T-cell (primary cell): ENCODE results near the gene PLK1. TPM values are rescaled to one million over a fixed set of nuclear protein-coding genes. Genes with fewer than 3 reads are reported as not detected.

Source experiments
- ATAC-seq, 4 experiments: fragments of 200-7000 bp in 3 of 4; fragments of 150-1000 bp in 1 of 4; cut with Tn5 transposase; replicated peaks in 1 of 4; 1 replicate in 3 of 4; 2 replicates in 1 of 4; pipeline ENCODE4 v1.10.0; 2021; ENCODE audit warnings: moderate library complexity in 3 of 4, mild to moderate bottlenecking in 2 of 4, moderate number of reproducible peaks in 1 of 4
- CTCF ChIA-PET, 2 donors: fragments of 300-600 bp; sonication (Branson Sonifier 250); formaldehyde crosslinking; loops; one replicate each; lab custom pipeline; 2022; ENCODE audit warnings: antibody characterized with exemption in 2 of 2; lab: Charles Lee
- POLR2A ChIA-PET, 2 donors: fragments of 300-600 bp; sonication (Branson Sonifier 250); formaldehyde crosslinking; loops; one replicate each; lab custom pipeline; 2022; ENCODE audit warnings: antibody characterized with exemption in 2 of 2; lab: Charles Lee
- DNase-seq, 35 experiments: peaks; one replicate each; pipeline versions ENCODE4 v3.0.0 to v3.0.0-alpha.2; 2013 to 2023
- H3K27ac ChIP-seq: one replicate; pipeline ENCODE4 v1.5.1; 2013; ENCODE audit warnings: low read length
- H3K27me3 ChIP-seq, 2 experiments: replicated peaks in 1 of 2; 1 replicate in 1 of 2; 2 replicates in 1 of 2; pipeline versions ENCODE4 v1.6.1 to v1.7.0; 2013; ENCODE audit warnings: low read length in 1 of 2, mixed read lengths in 1 of 2; ENCODE audit not compliant: control insufficient read depth in 2 of 2, insufficient read depth in 2 of 2; ENCODE audit errors: extremely low read depth in 1 of 2
- H3K36me3 ChIP-seq, 2 donors: 1 replicate in 1 of 2; 2 replicates in 1 of 2; pipeline versions ENCODE4 v1.6.1 to v1.7.0; 2013; ENCODE audit warnings: low read length in 1 of 2; ENCODE audit not compliant: control insufficient read depth in 2 of 2, insufficient read depth in 1 of 2; ENCODE audit errors: extremely low read depth in 1 of 2
- H3K4me1 ChIP-seq, 2 experiments: 1 replicate in 1 of 2; 2 replicates in 1 of 2; pipeline versions ENCODE4 v1.6.1 to v1.7.0; 2013; ENCODE audit warnings: low read length in 2 of 2, mixed read lengths in 1 of 2; ENCODE audit not compliant: insufficient read depth in 2 of 2, control insufficient read depth in 1 of 2; ENCODE audit errors: extremely low read depth in 1 of 2
- H3K4me3 ChIP-seq, 2 donors: 1 replicate in 1 of 2; 2 replicates in 1 of 2; pipeline versions ENCODE4 v1.5.1 to v1.7.0; 2013; ENCODE audit warnings: mild to moderate bottlenecking in 2 of 2, low read length in 1 of 2, moderate library complexity in 1 of 2; ENCODE audit not compliant: control insufficient read depth in 1 of 2; ENCODE audit errors: extremely low read depth in 1 of 2
- H3K9me3 ChIP-seq: 2 replicates; pipeline ENCODE4 v1.7.0; 2013
- H3K27ac Mint-ChIP-seq, 2 donors: one replicate each; pipeline ENCODE4 v1.8.0; 2020 to 2021; ENCODE audit warnings: mild to moderate bottlenecking in 2 of 2, mixed read lengths in 2 of 2
- H3K27me3 Mint-ChIP-seq, 2 donors: one replicate each; pipeline ENCODE4 v1.8.0; 2021 to 2022; ENCODE audit warnings: mixed read lengths in 2 of 2
- H3K36me3 Mint-ChIP-seq: one replicate; pipeline ENCODE4 v1.8.0; 2021; ENCODE audit warnings: mixed read lengths
- H3K4me1 Mint-ChIP-seq, 3 donors: one replicate each; pipeline ENCODE4 v1.8.0; 2020 to 2022; ENCODE audit warnings: mixed read lengths in 3 of 3, mild to moderate bottlenecking in 1 of 3
- H3K4me3 Mint-ChIP-seq, 3 donors: one replicate each; pipeline ENCODE4 v1.8.0; 2020 to 2022; ENCODE audit warnings: mild to moderate bottlenecking in 3 of 3, mixed read lengths in 3 of 3, moderate library complexity in 3 of 3
- H3K9me3 Mint-ChIP-seq, 3 donors: one replicate each; pipeline ENCODE4 v1.8.0; 2020 to 2022; ENCODE audit warnings: mixed read lengths in 3 of 3
- WGBS: methylation state at CpG from one replicate; pipeline ENCODE4 v1.1.5; 2013; ENCODE audit warnings: missing lambda C conversion rate; ENCODE audit not compliant: insufficient coverage; 5-methylcytosine and 5-hydroxymethylcytosine counted together
- total RNA-seq, 35 experiments: library from RNA in 6 of 35; stranded (reverse) in 6 of 35; fragments of 120-200 nt in 1 of 35; gene quantifications; one replicate each; pipeline versions ENCODE4 v1.2.1 to v1.2.4 and lab custom pipeline; 2013 to 2026

PLK1 gene
- total RNA-seq, 5 donors from 2014 or later (not counting 1 experiment from before 2014, with no cell fraction given) = 1.5 to 4.6 (median 3.7) TPM

GRCh38 chr16:23739516-23739915 lies 60.8 kb downstream of the PLK1 start:
- no peak for DNase-seq
- Histone ChIP-seq H3K9me3 (no peaks in the 10 kb centered on the region), H3K36me3 (no peaks in the 10 kb centered on the region), H3K4me3 (no peak overlapping the region), H3K27me3 (peaks cover 3 to 22% of the 10 kb centered on the region in 2 experiments), H3K4me1 (no peaks in the 10 kb centered on the region), H3K27ac (no peak overlapping the region)
- Mint-ChIP-seq H3K4me3 (no peak overlapping the region), H3K27ac (no peak overlapping the region), H3K27me3 (peaks cover 19 to 39% of the 10 kb centered on the region in 2 donors), H3K4me1 (peaks cover 2 to 6% (median 4%) of the 10 kb centered on the region in 3 donors), H3K36me3 (no peaks in the 10 kb centered on the region), H3K9me3 (no peaks in the 10 kb centered on the region)
- no CpG with 5 or more reads among the region's 1 CpG for WGBS
- ChIA-PET POLR2A (interaction anchor here in 1 of 2 donors (0.6 kb wide), 1 partner anchor 538 kb away, joined by 3 read pairs; no protein-coding TSS in a partner anchor), CTCF (no interaction called here)
- no peak for ATAC-seq

Other genes starting within 250 kb of the PLK1 start
- gene COG7, start 225.7 kb upstream of the PLK1 start, total RNA-seq = 10 to 100 TPM; 15.8 to 23.2 (median 22.4) TPM
- 100 to 1,000 TPM in 2 of 5 donors, 10 to 100 TPM in 3; 84.0 to 146 (median 99.6) TPM for gene GGA2, start 168.4 kb upstream of the PLK1 start, total RNA-seq
- gene EARS2, start 121.5 kb upstream of the PLK1 start, total RNA-seq = 10 to 100 TPM; 10.8 to 19.4 (median 15.9) TPM
- 10 to 100 TPM; 43.6 to 49.1 (median 46.3) TPM for gene UBFD1, start 121.2 kb upstream of the PLK1 start, total RNA-seq
- gene NDUFAB1, start 82.6 kb upstream of the PLK1 start, total RNA-seq = 10 to 100 TPM; 24.2 to 44.3 (median 41.0) TPM
- gene PALB2, start 37.6 kb upstream of the PLK1 start, total RNA-seq = 10 to 100 TPM in 4 of 5 donors, 1 to 10 TPM in 1; 7.9 to 13.1 (median 12.5) TPM
- 10 to 100 TPM; 49.8 to 68.7 (median 59.9) TPM for gene DCTN5, start 37.4 kb upstream of the PLK1 start, total RNA-seq
- under 1 TPM in 2 of 5 donors, not detected in 3; 0.10 to 0.38 TPM for gene ERN2, start 34.3 kb downstream of the PLK1 start, total RNA-seq
- not detected for gene CHP2, start 76.1 kb downstream of the PLK1 start, total RNA-seq
- 100 to 1,000 TPM in 4 of 5 donors, 10 to 100 TPM in 1; 84.7 to 114 (median 105) TPM for gene PRKCB, start 157.1 kb downstream of the PLK1 start, total RNA-seq